Parathyroid adenoma (tissue), 2 donors: ENCODE measurements around the gene MRPS7.

ENCODE experiments used
- H2AFZ ChIP-seq: fragments of 300-600 bp; sonication (generic); one replicate; pipeline ENCODE4 v1.7.0; 2017; ENCODE audit warnings: antibody characterized with exemption, mild to moderate bottlenecking
- H3K27ac ChIP-seq: fragments of 300-600 bp; sonication (generic); one replicate; pipeline ENCODE4 v1.7.0; 2017
- H3K27me3 ChIP-seq: fragments of 300-600 bp; sonication (generic); one replicate; pipeline ENCODE4 v1.7.0; 2017; ENCODE audit warnings: low read length; ENCODE audit not compliant: control insufficient read depth, insufficient read depth
- H3K36me3 ChIP-seq: fragments of 300-600 bp; sonication (generic); one replicate; pipeline ENCODE4 v1.7.0; 2017; ENCODE audit warnings: low read length; ENCODE audit not compliant: control insufficient read depth, insufficient read depth
- H3K4me1 ChIP-seq: fragments of 300-600 bp; sonication (generic); one replicate; pipeline ENCODE4 v1.7.0; 2017; ENCODE audit warnings: control low read depth
- H3K4me2 ChIP-seq: fragments of 300-600 bp; sonication (generic); one replicate; pipeline ENCODE4 v1.7.0; 2017; ENCODE audit warnings: low read length
- H3K4me3 ChIP-seq: fragments of 300-600 bp; sonication (generic); one replicate; pipeline ENCODE4 v1.7.0; 2017; ENCODE audit warnings: low read depth, low read length
- H3K79me2 ChIP-seq: fragments of 300-600 bp; sonication (generic); one replicate; pipeline ENCODE4 v1.7.0; 2017; ENCODE audit warnings: control low read depth
- H3K9ac ChIP-seq: fragments of 300-600 bp; sonication (generic); one replicate; pipeline ENCODE4 v1.7.0; 2017; ENCODE audit warnings: mild to moderate bottlenecking
- H3K9me3 ChIP-seq: fragments of 300-600 bp; sonication (generic); one replicate; pipeline ENCODE4 v1.7.0; 2017; ENCODE audit warnings: low read length; ENCODE audit not compliant: control insufficient read depth
- CTCF ChIP-seq: fragments of 300-600 bp; sonication (generic); IDR thresholded peaks from one replicate; pipeline ENCODE4 v1.7.0; 2017; ENCODE audit warnings: antibody characterized with exemption, mild to moderate bottlenecking
- donor health status: primary hyperparathyroidism.

MRPS7 gene

GRCh38 chr17:75301502-75302206 is 40.0 kb downstream of the MRPS7 start:
- Histone ChIP-seq H3K4me2 (no peak overlapping the region), H2AFZ (no peak overlapping the region), H3K27me3 (no peaks in the 10 kb centered on the region), H3K9me3 (no peaks in the 10 kb centered on the region), H3K4me3 (no peak overlapping the region), H3K36me3 (no peaks in the 10 kb centered on the region), H3K4me1 (no peaks in the 10 kb centered on the region), H3K27ac (no peak overlapping the region), H3K9ac (no peak overlapping the region), H3K79me2 (no peaks in the 10 kb centered on the region)
- no peak for TF ChIP-seq CTCF

- H3K9ac ChIP-seq, result no peak overlapping the region
- H3K36me3 ChIP-seq, result no peaks in the 10 kb centered on the region
- no peak overlapping the region for H2AFZ ChIP-seq
- TF ChIP-seq CTCF, result no peak
- no peak overlapping the region for H3K27ac ChIP-seq
- H3K27me3 ChIP-seq, result no peaks in the 10 kb centered on the region
- no peaks in the 10 kb centered on the region for H3K79me2 ChIP-seq
- H3K9me3 ChIP-seq, result no peaks in the 10 kb centered on the region
- H3K4me2 ChIP-seq, result no peak overlapping the region
- H3K4me1 ChIP-seq, result no peaks in the 10 kb centered on the region
- no peak overlapping the region for H3K4me3 ChIP-seq
Measured at GRCh38 chr17:75307957-75308731, 46.5 kb downstream of the MRPS7 start.

- no peak overlapping the region for H3K4me3 ChIP-seq
Measured at GRCh38 chr17:75308732-75309629, 47.3 kb downstream of the MRPS7 start.

GRCh38 chr17:75313941-75314551 is 52.4 kb downstream of the MRPS7 start:
- no peak for TF ChIP-seq CTCF
- Histone ChIP-seq H3K9me3 (no peaks in the 10 kb centered on the region), H3K9ac (no peak overlapping the region), H2AFZ (no peak overlapping the region), H3K79me2 (no peaks in the 10 kb centered on the region), H3K4me2 (no peak overlapping the region), H3K27ac (no peak overlapping the region), H3K36me3 (no peaks in the 10 kb centered on the region), H3K4me1 (no peaks in the 10 kb centered on the region), H3K4me3 (no peak overlapping the region), H3K27me3 (no peaks in the 10 kb centered on the region)

More at GRCh38 chr17:75308732-75309629, 47.3 kb downstream of the MRPS7 start:
- H3K27ac ChIP-seq, result no peak overlapping the region
- no peak for TF ChIP-seq CTCF
- H3K36me3 ChIP-seq, result no peaks in the 10 kb centered on the region
- no peak overlapping the region for H3K4me2 ChIP-seq
- no peaks in the 10 kb centered on the region for H3K27me3 ChIP-seq
- H3K4me1 ChIP-seq, result no peaks in the 10 kb centered on the region
- no peak overlapping the region for H2AFZ ChIP-seq
- H3K79me2 ChIP-seq, result no peaks in the 10 kb centered on the region
- no peak overlapping the region for H3K9ac ChIP-seq
- H3K9me3 ChIP-seq, result no peaks in the 10 kb centered on the region
